ENCODE results near the gene ANKRD44. TPM values are rescaled to one million over a fixed set of nuclear protein-coding genes. Genes with fewer than 3 reads are reported as not detected.

Gene ANKRD44
- total RNA-seq, 4 donors from 2014 or later, result 9.1 to 20.8 (median 14.9) TPM

DNA sequence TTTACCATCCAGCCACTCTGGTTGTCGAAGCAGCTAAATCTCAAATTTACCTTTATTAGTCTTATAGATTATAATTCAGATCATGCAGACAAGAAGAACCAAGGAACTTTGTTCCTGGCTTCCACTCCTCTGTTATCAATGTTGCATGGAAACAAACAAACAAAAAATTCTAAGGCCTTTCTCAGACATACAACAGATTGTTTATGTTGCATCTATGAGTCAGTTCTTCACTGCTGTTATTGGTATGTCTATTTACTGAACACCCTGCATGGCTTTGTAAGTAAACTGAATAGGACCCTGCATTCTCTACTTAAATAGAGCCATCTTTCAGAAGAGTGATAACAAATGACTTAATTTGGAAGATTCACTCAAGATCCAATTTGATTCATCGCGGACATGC is 1.6 kb upstream of the ANKRD44 start:
- no peak for TF ChIP-seq POLR2A (IDR thresholded peaks at IDR 0.05)
- TF ChIP-seq, protein P1, sequence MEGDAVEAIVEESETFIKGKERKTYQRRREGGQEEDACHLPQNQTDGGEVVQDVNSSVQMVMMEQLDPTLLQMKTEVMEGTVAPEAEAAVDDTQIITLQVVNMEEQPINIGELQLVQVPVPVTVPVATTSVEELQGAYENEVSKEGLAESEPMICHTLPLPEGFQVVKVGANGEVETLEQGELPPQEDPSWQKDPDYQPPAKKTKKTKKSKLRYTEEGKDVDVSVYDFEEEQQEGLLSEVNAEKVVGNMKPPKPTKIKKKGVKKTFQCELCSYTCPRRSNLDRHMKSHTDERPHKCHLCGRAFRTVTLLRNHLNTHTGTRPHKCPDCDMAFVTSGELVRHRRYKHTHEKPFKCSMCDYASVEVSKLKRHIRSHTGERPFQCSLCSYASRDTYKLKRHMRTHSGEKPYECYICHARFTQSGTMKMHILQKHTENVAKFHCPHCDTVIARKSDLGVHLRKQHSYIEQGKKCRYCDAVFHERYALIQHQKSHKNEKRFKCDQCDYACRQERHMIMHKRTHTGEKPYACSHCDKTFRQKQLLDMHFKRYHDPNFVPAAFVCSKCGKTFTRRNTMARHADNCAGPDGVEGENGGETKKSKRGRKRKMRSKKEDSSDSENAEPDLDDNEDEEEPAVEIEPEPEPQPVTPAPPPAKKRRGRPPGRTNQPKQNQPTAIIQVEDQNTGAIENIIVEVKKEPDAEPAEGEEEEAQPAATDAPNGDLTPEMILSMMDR (IDR thresholded peaks at IDR 0.05), result no peak
- DNase-seq (ENCODE audit: low spot score in 2 of 2), result no peak

DNA sequence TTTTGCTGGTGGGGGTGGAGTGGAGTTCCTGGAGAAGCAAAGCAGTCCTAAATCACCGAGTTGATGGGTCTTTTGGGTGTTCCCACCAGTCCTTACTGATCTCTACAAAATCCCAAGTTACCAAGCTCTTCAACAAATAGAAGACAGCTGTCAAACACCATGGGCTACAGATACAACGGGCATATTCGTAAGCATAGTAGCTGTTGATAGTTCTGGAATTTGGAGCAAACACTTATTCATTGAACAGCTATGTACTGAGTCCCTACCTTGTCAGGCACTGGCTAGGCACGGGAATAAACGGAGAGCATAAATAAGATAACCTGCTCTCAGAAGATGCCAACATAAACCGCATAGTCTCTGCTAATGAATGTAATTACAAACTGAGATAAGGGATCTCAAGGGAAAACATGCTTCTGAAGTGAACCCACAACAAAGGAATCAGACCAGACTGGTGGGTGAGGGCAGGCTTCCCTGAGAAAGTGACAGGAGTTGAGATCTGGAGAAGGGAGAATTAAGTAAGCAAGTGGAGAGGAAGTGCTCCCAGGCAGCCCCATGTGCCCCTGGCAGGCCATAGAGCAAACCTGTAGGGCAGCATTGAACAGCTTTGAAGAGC is 947 bp upstream of the ANKRD44 start:
- 40 to 42% methylated on average over 6 of the region's 6 CpGs for WGBS, 2 donors
- DNase-seq (ENCODE audit: low spot score in 2 of 2), result no peak
- TF ChIP-seq, protein P1 (IDR thresholded peaks at IDR 0.05), result no peak
- TF ChIP-seq POLR2A (IDR thresholded peaks at IDR 0.05), result no peak
- no peak overlapping the region for H3K4me3 ChIP-seq (ENCODE audit: low read depth, poor library complexity, severe bottlenecking)
- intact Hi-C loops (cut with DNase I; ENCODE audit: low total_unique reads), result no loop called here

More for the DNA sequence above, 1.6 kb upstream of the ANKRD44 start:
- intact Hi-C loops (cut with DNase I; ENCODE audit: low total_unique reads), result no loop called here
- WGBS, 2 donors, result 93 to 97% methylated on average over 3 of the region's 3 CpGs
- H3K4me3 ChIP-seq (ENCODE audit: low read depth, poor library complexity, severe bottlenecking), result no peak overlapping the region

DNA sequence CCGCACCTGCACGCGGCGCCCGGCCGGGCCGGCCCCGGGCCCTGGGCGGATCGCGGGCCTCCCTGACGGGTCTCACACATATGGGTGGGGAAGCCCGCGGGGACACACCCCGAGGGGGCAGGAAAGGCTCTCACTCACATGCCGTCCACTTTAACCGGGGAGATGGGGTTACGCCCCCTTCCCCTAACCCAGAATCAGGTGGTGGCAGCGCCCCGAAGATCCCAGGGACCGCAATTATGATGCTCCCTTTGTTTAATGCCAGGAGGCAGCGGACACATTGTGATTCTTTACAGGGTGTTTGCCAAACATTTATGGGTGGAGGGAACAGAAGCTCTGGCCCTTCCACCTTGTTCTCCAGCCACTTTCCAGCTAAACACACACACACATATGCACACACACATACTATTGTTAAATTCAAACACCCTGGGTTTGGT is 424 bp upstream of the ANKRD44 start:
- 2% methylated on average over 11 to 22 of the region's 22 CpGs for WGBS, 2 donors
- peak; percentile 22 to 87 for DNase-seq (ENCODE audit: low spot score in 2 of 2)
- intact Hi-C loops (cut with DNase I; ENCODE audit: low total_unique reads), result no loop called here
- H3K4me3 ChIP-seq (ENCODE audit: low read depth, poor library complexity, severe bottlenecking), result peak overlapping the region; percentile 21
- TF ChIP-seq POLR2A (IDR thresholded peaks at IDR 0.05), result no peak
- TF ChIP-seq, protein P1 (IDR thresholded peaks at IDR 0.05), result no peak

DNA sequence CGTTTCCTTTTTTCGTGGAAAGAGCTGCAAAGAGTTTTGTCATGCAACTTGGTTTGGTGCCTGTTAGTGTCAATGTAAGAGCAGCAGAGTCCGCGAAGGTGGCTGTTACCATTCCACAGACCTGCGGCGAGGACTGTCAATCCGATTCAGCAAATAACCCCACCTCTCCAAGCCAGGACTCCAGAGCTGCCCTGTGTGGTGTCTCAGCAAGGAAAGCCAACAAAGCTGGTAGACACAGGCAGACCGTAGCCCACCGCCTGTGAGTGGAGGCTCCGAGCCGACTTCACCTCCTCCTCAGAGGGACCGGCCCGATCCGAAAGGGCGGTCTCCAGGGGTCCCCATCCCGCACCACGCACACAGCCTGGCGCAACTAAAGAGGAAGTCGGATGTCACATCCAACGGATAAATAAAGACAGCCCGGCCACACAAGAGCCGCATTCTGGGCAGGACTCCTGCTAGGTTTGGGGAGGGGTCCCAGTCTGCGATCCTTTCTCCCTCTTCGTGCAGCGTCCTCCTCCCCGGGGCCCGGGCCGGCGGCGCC is 819 bp downstream of the ANKRD44 start:
- TF ChIP-seq POLR2A (IDR thresholded peaks at IDR 0.05), result no peak
- TF ChIP-seq, protein P1 (IDR thresholded peaks at IDR 0.05), result no peak
- H3K4me3 ChIP-seq (ENCODE audit: low read depth, poor library complexity, severe bottlenecking), result peak overlapping the region; percentile 31
- intact Hi-C loops (cut with DNase I; ENCODE audit: low total_unique reads), result loop anchor here (10.0 kb wide), 1 partner anchor 105 kb away; no protein-coding TSS in a partner anchor
- WGBS, 2 donors, result 3 to 6% methylated on average over 16 to 30 of the region's 30 CpGs
- DNase-seq (ENCODE audit: low spot score in 2 of 2), result peak; percentile 19 to 89

DNA sequence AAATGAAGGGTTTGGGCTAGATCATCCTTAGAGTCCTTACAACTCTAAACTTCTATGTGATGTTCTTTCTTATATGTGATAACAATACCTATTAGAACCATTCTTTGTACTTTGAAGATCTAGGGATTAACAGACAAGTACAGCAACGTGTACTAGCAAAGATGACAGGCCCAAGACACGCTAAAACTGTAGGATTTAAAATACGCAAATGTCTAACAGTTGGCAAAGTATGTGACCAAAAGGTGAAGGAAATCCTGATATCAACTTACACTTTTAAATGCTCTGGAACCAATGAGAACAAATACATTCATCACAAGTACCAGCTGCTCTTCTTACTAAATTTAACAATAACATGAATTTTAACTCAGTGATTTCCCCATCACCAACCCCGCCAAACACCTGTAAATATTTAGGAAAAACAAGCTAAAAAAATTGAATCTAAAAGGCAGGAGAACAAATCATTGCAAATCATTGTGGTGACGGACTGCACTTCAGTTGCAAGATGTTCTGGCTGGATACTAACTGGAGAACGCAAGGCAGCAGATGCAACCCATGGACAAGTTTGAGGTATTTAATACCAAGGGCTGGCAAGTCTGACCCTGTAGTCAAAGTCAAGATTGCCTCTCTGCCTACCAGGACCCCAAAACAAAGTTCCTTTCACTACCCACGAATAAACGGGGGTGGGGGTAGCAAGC is 1.4 kb downstream of the ANKRD44 start:
- TF ChIP-seq, protein P1 (IDR thresholded peaks at IDR 0.05), result no peak
- TF ChIP-seq POLR2A (IDR thresholded peaks at IDR 0.05), result no peak

More for the DNA sequence above, 1.4 kb downstream of the ANKRD44 start:
- peak overlapping the region; percentile 31 for H3K4me3 ChIP-seq (ENCODE audit: low read depth, poor library complexity, severe bottlenecking)
- DNase-seq (ENCODE audit: low spot score in 2 of 2), result no peak
- intact Hi-C loops (cut with DNase I; ENCODE audit: low total_unique reads), result loop anchor here (10.0 kb wide), 1 partner anchor 104 kb away; no protein-coding TSS in a partner anchor
- WGBS, 2 donors, result 49 to 52% methylated on average over 8 of the region's 8 CpGs
